HG02970 (cell line): ENCODE measurements around the gene SEC14L6.
"Not testable (repeated sequence)": the region's sequence is repeated elsewhere in the genome, so short reads cannot be mapped to it uniquely, and the experiment has no call there.

Source experiments
- ATAC-seq: cut with Tn5 transposase; IDR thresholded peaks from one replicate; pipeline ENCODE4 v1.9.1; 2021; ENCODE audit warnings: mild to moderate bottlenecking, moderate library complexity, moderate number of reproducible peaks; ENCODE audit not compliant: unreplicated experiment, low FRiP score

The SEC14L6 gene

GRCh38 chr22:30546616-30547015, at the start of gene SEC14L6:
TSS of gene SEC14L6 (minus strand) at chr22:30546741. CDS start at chr22:30546682, 59 bp downstream.
- ATAC-seq = no peak

DNA sequence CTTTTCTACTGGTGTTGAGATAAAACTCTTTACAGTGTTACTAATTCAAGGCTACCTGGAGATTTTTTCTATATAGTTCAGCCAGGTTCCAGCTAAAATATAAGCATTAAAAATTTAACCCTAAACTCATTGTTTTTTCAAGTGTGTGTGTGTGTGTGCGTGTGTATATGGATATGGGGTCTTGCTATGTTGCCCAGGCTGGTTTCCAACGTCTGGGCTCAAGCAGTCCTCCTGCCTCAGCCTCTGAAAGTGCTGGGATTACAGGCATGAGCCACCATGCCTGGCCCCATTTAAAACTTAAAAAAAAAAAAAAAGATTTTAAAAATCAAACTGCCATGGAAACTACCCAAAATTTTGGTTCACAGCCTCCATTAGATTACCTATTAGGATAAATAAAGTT, 49.7 kb upstream of the SEC14L6 start:
- ATAC-seq = no peak

DNA sequence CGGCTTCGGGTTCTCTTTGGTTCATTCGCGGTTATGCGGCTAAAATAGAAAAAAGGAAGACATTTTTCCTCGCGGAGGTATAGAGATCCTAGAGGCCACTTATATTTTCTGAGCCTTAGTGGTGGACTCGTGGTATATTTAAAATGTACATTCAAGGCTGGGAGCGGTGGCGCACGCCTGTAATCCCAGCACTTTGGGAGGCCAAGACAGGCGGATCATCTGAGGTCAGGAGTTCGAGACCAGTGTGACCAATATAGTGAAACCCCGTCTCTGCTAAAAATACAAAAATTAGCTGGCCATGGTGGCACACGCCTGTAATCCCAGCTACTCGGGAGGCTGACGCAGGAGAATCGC, 45.8 kb upstream of the SEC14L6 start:
- ATAC-seq = not testable (repeated sequence)

- ATAC-seq = peak; percentile 96
Observed at GRCh38 chr22:30591588-30592359, 45.2 kb upstream of the SEC14L6 start, which contains the start of gene PES1. TSS of gene PES1 (minus strand) at chr22:30591910. CDS start at chr22:30591833, 77 bp downstream.

- ATAC-seq = no peak
Observed at GRCh38 chr22:30591191-30591587, 44.6 kb upstream of the SEC14L6 start.

DNA sequence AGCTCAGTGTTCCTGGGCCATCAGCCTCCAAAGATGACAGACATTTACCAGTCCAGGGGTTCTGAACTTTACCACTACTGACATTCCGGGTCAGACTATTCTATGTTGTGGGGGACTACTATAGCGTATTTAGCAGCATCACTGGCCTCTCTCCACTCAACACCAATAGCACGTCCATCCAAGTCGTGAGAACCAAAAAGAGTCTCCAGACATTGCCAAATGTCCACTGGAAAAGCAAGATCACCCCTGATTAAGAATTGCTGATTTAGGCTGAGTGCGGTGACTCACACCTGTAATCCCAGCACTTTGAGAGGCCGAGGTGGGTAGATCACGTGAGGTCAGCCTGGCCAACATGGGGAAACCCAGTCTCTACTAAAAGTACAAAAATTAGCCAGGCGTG, 39.9 kb upstream of the SEC14L6 start:
- ATAC-seq = no peak

DNA sequence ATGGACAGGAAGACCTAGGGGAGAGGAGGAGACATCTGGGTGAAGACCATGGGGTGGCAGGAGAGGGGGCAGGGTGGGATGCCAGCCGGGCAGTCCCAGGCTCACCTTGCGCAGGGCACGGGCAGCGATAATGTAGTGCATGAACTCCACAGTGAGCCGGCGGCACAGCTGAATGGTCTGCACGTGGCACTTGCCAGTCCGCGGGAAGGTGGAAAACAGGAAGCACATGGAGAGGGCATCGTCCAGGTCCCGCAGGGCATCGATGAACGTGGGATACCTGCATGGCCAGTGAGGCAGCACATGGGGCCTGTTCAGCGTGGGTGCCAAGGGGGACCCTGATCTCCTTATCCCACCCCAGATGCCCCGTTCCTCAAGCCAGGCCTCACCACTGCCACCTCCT, 37.9 kb upstream of the SEC14L6 start:
- ATAC-seq = no peak

DNA sequence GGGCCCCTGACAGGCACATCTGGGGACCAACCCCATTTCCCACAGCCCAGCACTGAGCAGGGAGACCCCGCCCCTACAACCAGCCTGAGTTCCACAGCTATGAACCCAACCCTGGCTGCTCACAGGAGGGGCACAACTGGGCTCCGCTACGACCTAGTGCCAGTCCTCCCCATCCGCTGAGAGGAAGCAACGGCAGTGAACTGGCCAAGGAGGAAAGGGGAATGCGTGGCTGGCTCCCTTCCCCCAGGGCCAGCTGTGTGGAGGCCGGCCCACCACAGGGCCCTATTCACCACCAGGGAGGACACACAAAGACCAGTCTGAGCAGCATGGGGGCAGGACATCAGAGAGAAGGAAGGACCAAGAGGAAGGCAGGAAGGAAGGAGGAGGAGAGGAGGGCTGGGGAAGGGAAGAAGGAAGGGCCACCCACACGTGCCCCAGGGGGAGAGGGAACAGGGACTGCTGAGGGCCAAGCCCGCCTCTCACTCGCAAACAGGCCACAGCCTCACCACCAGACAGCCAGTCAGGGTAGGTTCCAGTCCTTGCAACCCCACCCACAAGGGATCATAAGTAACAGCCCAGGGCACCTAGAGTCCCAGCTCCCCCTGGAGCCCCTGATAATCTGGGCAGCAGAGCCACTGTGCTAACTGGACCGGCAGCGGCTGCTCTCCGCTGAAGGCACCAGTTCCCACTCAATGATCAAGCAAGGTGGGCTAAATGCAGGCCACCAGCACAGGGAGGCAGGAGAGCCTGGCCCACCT, 36.4 kb upstream of the SEC14L6 start:
- no peak for ATAC-seq

GRCh38 chr22:30582051-30582450, 35.5 kb upstream of the SEC14L6 start:
- no peak for ATAC-seq

DNA sequence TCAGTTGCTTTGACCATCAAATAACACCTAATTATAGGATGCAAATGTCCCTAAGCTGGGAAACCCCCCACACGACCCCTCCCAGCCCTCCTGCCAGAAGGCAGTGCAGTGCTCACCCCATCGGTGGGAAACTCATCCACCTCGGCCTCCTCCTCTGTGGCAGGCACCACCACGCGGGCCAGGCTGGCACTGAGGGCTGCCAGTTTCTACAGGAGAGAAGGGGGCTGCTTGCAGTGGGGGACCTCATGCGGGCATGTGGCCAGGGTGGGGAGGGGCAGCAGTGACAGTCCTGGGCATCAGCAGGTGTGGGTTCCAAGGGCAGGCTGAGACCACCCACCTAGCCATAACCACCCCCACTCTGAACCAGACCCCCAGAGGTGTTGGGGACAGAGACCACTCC, 34.4 kb upstream of the SEC14L6 start:
- ATAC-seq = no peak

DNA sequence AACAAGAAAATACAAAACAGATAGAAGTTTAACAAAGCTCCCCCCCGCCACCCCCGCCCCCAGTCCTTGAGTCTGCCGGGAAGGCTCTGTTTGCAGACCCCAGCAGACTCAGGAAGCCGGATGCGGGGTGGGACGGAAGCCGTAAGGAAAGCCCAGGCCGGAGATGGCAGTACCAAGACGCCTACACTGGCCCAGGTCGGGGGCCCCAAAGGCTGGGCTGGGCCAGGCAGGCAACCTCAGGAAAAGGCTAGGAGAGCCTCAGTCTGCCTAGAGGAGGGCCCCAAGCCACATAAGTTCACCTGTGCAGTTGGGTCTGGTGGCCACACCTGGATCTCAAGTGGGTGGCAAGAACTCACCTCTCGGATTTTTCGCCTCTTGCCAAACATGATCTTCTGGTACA, 31.9 kb upstream of the SEC14L6 start:
- ATAC-seq = no peak

DNA sequence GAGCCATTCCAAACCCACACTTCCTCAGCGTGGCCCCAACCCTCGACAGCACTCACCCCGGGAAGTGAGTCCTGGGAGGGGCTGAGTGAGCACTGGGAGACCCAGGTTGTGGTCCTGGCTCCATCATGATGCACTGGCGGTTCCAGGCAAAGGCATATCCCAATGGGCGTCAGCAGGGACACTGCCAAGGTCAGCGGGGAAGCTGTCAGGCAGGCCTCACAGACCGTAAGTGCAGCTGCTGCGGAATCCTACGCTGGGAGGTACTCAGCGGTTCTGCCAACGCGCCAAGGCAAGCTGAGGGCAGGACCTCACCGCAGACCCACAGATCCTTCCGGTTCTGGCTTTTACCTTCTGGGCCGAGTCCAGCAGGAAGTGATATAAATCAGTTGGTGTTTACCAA, 29.3 kb upstream of the SEC14L6 start:
- no peak for ATAC-seq

DNA sequence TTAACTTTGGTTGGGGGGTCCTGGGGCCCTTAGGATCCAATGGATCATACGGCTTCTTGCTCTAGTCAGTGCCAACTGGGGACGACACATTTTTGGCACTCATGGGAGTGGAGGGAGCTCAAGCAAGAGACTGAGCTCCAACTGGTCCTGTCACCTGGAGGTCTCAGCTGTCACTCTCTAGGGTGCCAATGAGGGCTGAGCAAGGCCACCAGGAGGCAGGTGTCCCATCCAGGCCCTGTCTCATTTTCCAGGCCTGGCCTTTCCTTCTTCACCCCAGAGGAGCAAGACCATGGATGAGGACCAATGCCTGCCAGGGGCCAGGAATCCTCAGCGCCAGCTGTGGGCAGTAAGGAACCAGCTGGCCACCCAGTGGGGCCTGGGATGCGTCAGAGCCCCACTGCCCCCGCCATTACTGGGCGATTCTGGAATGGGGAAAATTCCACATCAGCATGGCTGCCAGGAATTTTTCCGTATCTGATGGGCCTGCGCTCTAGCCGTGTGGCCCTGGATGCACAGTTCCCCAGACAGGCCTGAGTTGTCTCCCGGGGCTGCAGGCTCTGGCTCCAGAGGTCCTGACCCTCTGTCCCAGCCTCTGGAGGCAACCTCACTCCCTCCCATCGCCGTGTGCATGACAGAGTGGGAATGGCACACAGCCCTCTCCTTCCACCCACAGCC, 28.6 kb upstream of the SEC14L6 start:
- no peak for ATAC-seq

GRCh38 chr22:30574095-30574981, 27.8 kb upstream of the SEC14L6 start, which contains the start of gene GAL3ST1:
TSS of gene GAL3ST1 (minus strand) at chr22:30574665. CDS start at chr22:30557392, 17,273 bp downstream.
- no peak for ATAC-seq

DNA sequence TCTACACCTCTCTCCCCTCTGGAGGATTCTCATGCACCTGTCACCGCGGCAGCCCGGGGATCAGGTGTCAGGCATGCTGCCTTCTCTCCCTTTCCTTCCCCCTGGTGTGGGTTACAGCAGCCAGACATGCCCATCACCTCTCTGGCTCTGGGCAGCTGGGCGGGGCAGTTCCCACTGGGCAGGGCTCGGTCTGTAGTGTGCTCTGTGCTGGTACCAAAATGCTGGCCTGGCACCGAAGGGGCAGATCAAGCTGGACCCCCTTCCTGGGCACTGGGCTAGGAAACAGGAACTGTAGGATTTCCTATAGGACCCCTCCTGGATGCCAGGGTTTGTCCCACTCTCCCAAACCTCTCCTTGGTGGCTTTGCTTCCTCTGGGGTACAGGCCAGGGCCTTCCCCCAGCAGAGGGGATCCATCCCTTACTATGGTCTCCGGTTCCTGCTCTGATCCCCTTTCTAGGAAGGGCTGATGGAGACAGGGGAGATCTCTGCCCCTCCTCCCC, 27.1 kb upstream of the SEC14L6 start:
- ATAC-seq = no peak

DNA sequence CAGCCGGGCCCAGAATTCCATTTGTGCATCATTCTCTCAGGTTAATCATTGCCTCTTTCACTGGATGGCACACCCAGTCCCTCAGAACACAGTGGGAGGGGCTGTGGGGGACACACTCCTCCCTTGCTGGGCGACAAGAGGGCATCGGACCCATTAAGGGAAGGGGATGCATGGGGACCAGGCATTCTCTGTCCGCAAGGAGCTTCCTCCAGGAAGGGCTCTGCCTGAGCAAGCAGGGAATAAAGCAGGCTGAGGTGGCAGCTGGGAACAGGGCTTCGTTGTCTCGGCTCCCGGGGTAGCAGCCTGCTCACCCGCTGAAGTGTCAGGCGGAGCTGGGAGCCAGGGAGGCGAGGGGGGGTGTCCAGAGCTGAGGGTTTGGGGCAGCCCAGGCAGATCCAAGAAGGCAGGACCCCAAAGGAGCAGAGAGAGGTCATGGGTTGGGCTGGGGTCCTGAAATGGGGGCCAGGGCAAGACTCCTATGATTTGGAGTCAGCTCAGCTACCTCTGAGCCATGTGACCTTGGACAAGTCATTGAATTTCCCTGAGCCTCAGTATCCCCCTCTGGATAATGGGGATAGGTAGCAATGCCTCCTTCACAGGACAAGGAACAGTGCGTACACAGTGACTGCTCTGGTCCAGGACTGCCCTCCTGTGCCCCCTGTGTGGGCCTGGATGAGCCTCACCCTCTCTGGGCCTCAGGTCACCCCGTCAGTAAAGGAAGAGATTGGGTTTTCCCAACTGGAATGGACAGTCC, 26.5 kb upstream of the SEC14L6 start:
- no peak for ATAC-seq

- ATAC-seq = no peak
Observed at GRCh38 chr22:30572210-30572609, 25.7 kb upstream of the SEC14L6 start.

- no peak for ATAC-seq
Observed at GRCh38 chr22:30569674-30570202, 23.2 kb upstream of the SEC14L6 start.
